ENCODE measurements around the gene EHBP1.

Gene EHBP1

GRCh38 chr2:62727259-62727867 is 21.9 kb downstream of the EHBP1 start:
- no peak for DNase-seq (ENCODE audit: low spot score)
- H3K27ac ChIP-seq = no peak overlapping the region
- ChIA-PET CTCF (no interaction called here), POLR2A (ENCODE audit: low non-redundant PET) (no interaction called here)
- no peak for TF ChIP-seq CTCF (conservative IDR thresholded peaks at IDR 0.05; ENCODE audit: low read depth)

- DNase-seq (ENCODE audit: low spot score) = no peak
- POLR2A ChIA-PET (ENCODE audit: low non-redundant PET) = no interaction called here
- H3K27ac ChIP-seq = no peak overlapping the region
- TF ChIP-seq CTCF (conservative IDR thresholded peaks at IDR 0.05; ENCODE audit: low read depth) = no peak
- CTCF ChIA-PET = no interaction called here
Observed at GRCh38 chr2:62727876-62728566, 22.5 kb downstream of the EHBP1 start.

GRCh38 chr2:62731275-62731674 is 25.8 kb downstream of the EHBP1 start:
- POLR2A ChIA-PET (ENCODE audit: low non-redundant PET) = no interaction called here
- CTCF ChIA-PET = no interaction called here

GRCh38 chr2:62732262-62732777 is 26.8 kb downstream of the EHBP1 start:
- POLR2A ChIA-PET (ENCODE audit: low non-redundant PET) = no interaction called here
- TF ChIP-seq CTCF (conservative IDR thresholded peaks at IDR 0.05; ENCODE audit: low read depth) = no peak
- DNase-seq (ENCODE audit: low spot score) = no peak
- CTCF ChIA-PET = no interaction called here
- H3K27ac ChIP-seq = no peak overlapping the region

More at GRCh38 chr2:62731275-62731674, 25.8 kb downstream of the EHBP1 start:
- H3K27ac ChIP-seq = no peak overlapping the region
- no peak for TF ChIP-seq CTCF (conservative IDR thresholded peaks at IDR 0.05; ENCODE audit: low read depth)
- no peak for DNase-seq (ENCODE audit: low spot score)

GRCh38 chr2:62733546-62733945 is 28.0 kb downstream of the EHBP1 start:
- TF ChIP-seq CTCF (conservative IDR thresholded peaks at IDR 0.05; ENCODE audit: low read depth) = no peak
- no peak for DNase-seq (ENCODE audit: low spot score)
- CTCF ChIA-PET = no interaction called here
- POLR2A ChIA-PET (ENCODE audit: low non-redundant PET) = no interaction called here
- H3K27ac ChIP-seq = no peak overlapping the region

- no peak overlapping the region for H3K27ac ChIP-seq
- POLR2A ChIA-PET (ENCODE audit: low non-redundant PET) = no interaction called here
- no peak for DNase-seq (ENCODE audit: low spot score)
- no peak for TF ChIP-seq CTCF (conservative IDR thresholded peaks at IDR 0.05; ENCODE audit: low read depth)
- CTCF ChIA-PET = no interaction called here
Observed at GRCh38 chr2:62736899-62737559, 31.5 kb downstream of the EHBP1 start.
